H1 (cell line): ENCODE measurements around the gene CAVIN2. TPM values are rescaled to one million over a fixed set of nuclear protein-coding genes. Genes with fewer than 3 reads are reported as not detected.

Experiments used
- ATF3 ChIP-seq: IDR thresholded peaks from 2 replicates; pipeline ENCODE4 v1.6.1; 2011; ENCODE audit warnings: low read depth, mild to moderate bottlenecking, low read length; ENCODE audit not compliant: insufficient read depth
- SP1 ChIP-seq: IDR thresholded peaks from 2 replicates; pipeline ENCODE4 v1.6.1; 2011; ENCODE audit warnings: low read depth, low read length
- SUZ12 ChIP-seq: fragments of 200-600 bp; sonication (generic); IDR thresholded peaks from 2 replicates; pipeline ENCODE4 v1.6.1; 2012; ENCODE audit warnings: mild to moderate bottlenecking, inconsistent platforms, low read length, moderate library complexity, mixed read lengths
- polyA plus RNA-seq, 7 experiments: library from polyadenylated mRNA; depleted of rRNA in 3 of 7; stranded (reverse) in 5 of 7; unstranded in 2 of 7; fragments of >200 nt in 5 of 7; fragments of 200-250 nt in 2 of 7; gene quantifications; 1 replicate in 5 of 7; 2 replicates in 1 of 7; 4 replicates in 1 of 7; pipeline versions ENCODE4 v1.2.1 to v1.2.3, GENCODE V29; 2011 to 2013; ENCODE audit warnings: missing spikeins in 2 of 7, mixed read lengths in 2 of 7
- total RNA-seq: library from RNA; stranded (reverse); fragmentation: NEBNext Ultra II Directional; extraction: Animal tissue kit (Norgen Biotek cat#: 25700); gene quantifications from 2 replicates; pipeline ENCODE4 v1.2.1, GENCODE V29; 2021

The CAVIN2 gene
- total and polyA plus RNA-seq, 2 of the 8 experiments (the other 6 are each of a cell fraction or from before 2014, with no cell fraction given): 0.03 TPM; not detected in 1

- TF ChIP-seq ATF3 (no peak), SUZ12 (no peak), SP1 (no peak)
Observed at GRCh38 chr2:191866195-191866594, 19.3 kb upstream of the CAVIN2 start (continued).
